NCI-H1092 (cell line): ENCODE measurements around the gene WNT9B.

ENCODE experiments used
- DNase-seq: peaks from one replicate; lab custom pipeline; 2025; lab: John Stamatoyannopoulos, UW

Gene WNT9B

GRCh38 chr17:46882666-46883065 is 31.3 kb downstream of the WNT9B start:
- no peak for DNase-seq

- DNase-seq, result no peak
Observed at GRCh38 chr17:46883871-46884520, 32.6 kb downstream of the WNT9B start.

GRCh38 chr17:46884552-46884951 is 33.2 kb downstream of the WNT9B start:
- no peak for DNase-seq

GRCh38 chr17:46885415-46886309 is 34.3 kb downstream of the WNT9B start:
- no peak for DNase-seq

GRCh38 chr17:46886310-46886663 is 34.9 kb downstream of the WNT9B start:
- no peak for DNase-seq

- no peak for DNase-seq
Observed at GRCh38 chr17:46887717-46888116, 36.3 kb downstream of the WNT9B start.

GRCh38 chr17:46888727-46889126 is 37.3 kb downstream of the WNT9B start:
- no peak for DNase-seq

GRCh38 chr17:46889519-46889918 is 38.1 kb downstream of the WNT9B start:
- no peak for DNase-seq

GRCh38 chr17:46889992-46890564 is 38.7 kb downstream of the WNT9B start:
- DNase-seq, result no peak

GRCh38 chr17:46890638-46891037 is 39.3 kb downstream of the WNT9B start:
- DNase-seq, result no peak

- DNase-seq, result no peak
Observed at GRCh38 chr17:46892192-46892703, 40.9 kb downstream of the WNT9B start.

GRCh38 chr17:46894024-46894423 is 42.6 kb downstream of the WNT9B start:
- DNase-seq, result no peak

GRCh38 chr17:46894476-46895151 is 43.2 kb downstream of the WNT9B start:
- DNase-seq, result no peak

- DNase-seq, result no peak
Observed at GRCh38 chr17:46895171-46895570, 43.8 kb downstream of the WNT9B start.

GRCh38 chr17:46896991-46897390 is 45.6 kb downstream of the WNT9B start:
- DNase-seq, result no peak

- DNase-seq, result no peak
Observed at GRCh38 chr17:46898364-46898763, 47.0 kb downstream of the WNT9B start.

GRCh38 chr17:46898860-46899259 is 47.5 kb downstream of the WNT9B start:
- DNase-seq, result no peak

- DNase-seq, result no peak
Observed at GRCh38 chr17:46901291-46901690, 49.9 kb downstream of the WNT9B start.

- no peak for DNase-seq
Observed at GRCh38 chr17:46903762-46904672, 52.6 kb downstream of the WNT9B start.

GRCh38 chr17:46908068-46908737 is 56.8 kb downstream of the WNT9B start:
- no peak for DNase-seq
